Esophagus muscularis mucosa (tissue), 4 donors: Measurements from ENCODE around the gene PRKN. TPM values are rescaled to one million over a fixed set of nuclear protein-coding genes. Genes with fewer than 3 reads are reported as not detected.

Source experiments
- DNase-seq: peaks from one replicate; pipeline ENCODE4 v3.0.0-alpha.2; 2017; ENCODE audit errors: extremely low spot score
- H3K27ac ChIP-seq, 4 donors: fragments of 200-600 bp; sonication (generic); replicated peaks in 1 of 4; 1 replicate in 3 of 4; 2 replicates in 1 of 4; pipeline ENCODE4 v1.5.1; 2016 to 2019; ENCODE audit warnings: mild to moderate bottlenecking in 1 of 4
- H3K27me3 ChIP-seq, 4 donors: fragments of 200-600 bp; sonication (generic); one replicate each; pipeline versions ENCODE4 v1.5.1 to v1.6.0; 2016 to 2019
- H3K36me3 ChIP-seq, 4 donors: fragments of 200-600 bp; sonication (generic); one replicate each; pipeline ENCODE4 v1.5.1; 2016 to 2019
- H3K4me1 ChIP-seq, 4 donors: fragments of 200-600 bp; sonication (generic); one replicate each; pipeline ENCODE4 v1.5.1; 2016 to 2019
- H3K4me3 ChIP-seq, 4 donors: fragments of 200-600 bp; sonication (generic); 1 replicate in 2 of 4; 2 replicates in 2 of 4; pipeline ENCODE4 v1.5.1; 2016 to 2019; ENCODE audit warnings: mild to moderate bottlenecking in 4 of 4, moderate library complexity in 1 of 4
- H3K9me3 ChIP-seq, 4 donors: fragments of 200-600 bp; sonication (generic); 1 replicate in 3 of 4; 2 replicates in 1 of 4; pipeline ENCODE4 v1.5.1; 2016 to 2019
- EP300 ChIP-seq: sonication (generic); formaldehyde crosslinking; IDR thresholded peaks from one replicate; pipeline ENCODE4 v1.6.1; 2017; ENCODE audit warnings: antibody characterized with exemption
- POLR2A ChIP-seq: fragments of 450-650 bp; IDR thresholded peaks from one replicate; pipeline ENCODE4 v1.6.1; 2017; ENCODE audit warnings: antibody characterized with exemption, moderate library complexity, mild to moderate bottlenecking, low read depth
- POLR2AphosphoS5 ChIP-seq, 2 donors: sonication (generic); formaldehyde crosslinking; IDR thresholded peaks; one replicate each; pipeline ENCODE4 v1.6.1; 2017; ENCODE audit warnings: antibody characterized with exemption in 2 of 2
- WGBS: methylation state at CpG from one replicate; pipeline ENCODE4 v1.1.5; 2018; 5-methylcytosine and 5-hydroxymethylcytosine counted together
- intact Hi-C: fragments of 100-400 bp; cut with DNase I; formaldehyde crosslinking; loops from one replicate; pipeline ENCODE4 v1.15.1; 2023
- total RNA-seq, 4 donors: library from RNA; depleted of rRNA; stranded (reverse); fragments of >200 nt; gene quantifications; one replicate each; pipeline versions ENCODE4 v1.1.0 to v1.2.1, GENCODE V29; 2016
- TF ChIP-seq, protein P1 (sequence below), 3 experiments: fragments of 200-600 bp in 2 of 3; fragments of 450-650 bp in 1 of 3; sonication (generic) in 2 of 3; IDR thresholded peaks; one replicate each; pipeline ENCODE4 v1.5.1; 2017 to 2019; ENCODE audit warnings: antibody characterized with exemption in 3 of 3, mild to moderate bottlenecking in 2 of 3, moderate library complexity in 1 of 3

Gene PRKN
- total RNA-seq, 4 donors from 2014 or later: 9.6 to 14.5 (median 10.8) TPM

DNA sequence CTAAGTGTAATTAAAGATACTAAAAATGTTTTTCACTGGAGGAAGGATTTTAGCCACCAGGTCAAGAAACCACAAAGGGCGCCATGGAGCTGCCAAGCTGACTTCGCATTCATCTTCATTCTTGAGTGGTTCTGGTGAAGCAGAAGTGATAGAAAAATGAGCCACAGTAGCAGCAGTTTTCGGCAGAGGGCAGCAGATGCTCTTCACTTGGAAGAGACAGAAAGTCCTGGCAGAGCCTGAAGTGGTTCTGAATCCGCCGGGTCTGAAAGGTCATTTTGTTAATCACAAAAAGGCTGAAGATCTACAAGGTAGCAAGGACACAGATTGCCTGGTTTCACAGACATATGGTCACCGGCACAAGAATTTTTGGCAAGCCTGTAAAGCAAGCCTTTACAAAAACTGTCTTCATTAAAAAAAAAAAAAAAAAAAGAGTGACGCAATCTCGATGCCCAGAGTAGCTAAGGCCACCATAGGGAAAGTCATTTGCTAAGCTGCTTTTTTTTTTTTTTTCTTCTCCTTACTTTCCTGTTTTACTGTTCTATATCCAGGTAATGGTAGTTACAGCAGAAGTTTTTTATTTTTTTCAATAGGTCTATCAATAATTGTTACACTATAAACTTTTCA lies 1108.6 kb downstream of the PRKN start:
- Histone ChIP-seq H3K4me1 (peaks cover 0 to 17% (median 10%) of the 10 kb centered on the region in 4 donors), H3K27me3 (no peaks in the 10 kb centered on the region), H3K36me3 (no peaks in the 10 kb centered on the region), H3K27ac (no peak overlapping the region), H3K4me3 (no peak overlapping the region), H3K9me3 (no peaks in the 10 kb centered on the region)
- DNase-seq: no peak
- TF ChIP-seq, protein P1, sequence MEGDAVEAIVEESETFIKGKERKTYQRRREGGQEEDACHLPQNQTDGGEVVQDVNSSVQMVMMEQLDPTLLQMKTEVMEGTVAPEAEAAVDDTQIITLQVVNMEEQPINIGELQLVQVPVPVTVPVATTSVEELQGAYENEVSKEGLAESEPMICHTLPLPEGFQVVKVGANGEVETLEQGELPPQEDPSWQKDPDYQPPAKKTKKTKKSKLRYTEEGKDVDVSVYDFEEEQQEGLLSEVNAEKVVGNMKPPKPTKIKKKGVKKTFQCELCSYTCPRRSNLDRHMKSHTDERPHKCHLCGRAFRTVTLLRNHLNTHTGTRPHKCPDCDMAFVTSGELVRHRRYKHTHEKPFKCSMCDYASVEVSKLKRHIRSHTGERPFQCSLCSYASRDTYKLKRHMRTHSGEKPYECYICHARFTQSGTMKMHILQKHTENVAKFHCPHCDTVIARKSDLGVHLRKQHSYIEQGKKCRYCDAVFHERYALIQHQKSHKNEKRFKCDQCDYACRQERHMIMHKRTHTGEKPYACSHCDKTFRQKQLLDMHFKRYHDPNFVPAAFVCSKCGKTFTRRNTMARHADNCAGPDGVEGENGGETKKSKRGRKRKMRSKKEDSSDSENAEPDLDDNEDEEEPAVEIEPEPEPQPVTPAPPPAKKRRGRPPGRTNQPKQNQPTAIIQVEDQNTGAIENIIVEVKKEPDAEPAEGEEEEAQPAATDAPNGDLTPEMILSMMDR (IDR thresholded peaks at IDR 0.05): peak; percentile 18 to 43 (median 25)
- TF ChIP-seq POLR2AphosphoS5 (IDR thresholded peaks at IDR 0.05): no peak
- intact Hi-C loops: no loop called here
- 63% methylated on average over 8 of the region's 8 CpGs for WGBS

DNA sequence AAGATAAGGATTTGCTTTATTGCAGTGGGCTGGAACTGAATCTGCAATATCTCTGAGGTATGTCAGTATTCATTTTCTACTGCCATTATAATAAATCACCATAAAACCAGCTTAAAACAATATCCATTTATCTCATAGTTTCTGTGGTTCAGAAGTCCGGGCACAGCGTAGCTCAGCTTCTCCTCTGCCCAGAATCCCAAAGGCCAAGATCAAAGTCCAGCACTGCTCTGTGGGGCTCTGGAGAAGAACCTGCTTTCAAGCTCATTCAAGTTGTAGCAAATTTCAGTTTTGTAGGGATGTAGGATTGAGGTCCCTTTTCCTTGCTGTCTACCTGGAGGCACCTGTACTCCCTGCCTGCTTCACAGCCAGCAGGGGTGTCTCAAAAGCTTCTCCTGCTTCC lies 1113.9 kb downstream of the PRKN start:
- no peaks in the 10 kb centered on the region for H3K27me3 ChIP-seq
- H3K27ac ChIP-seq: no peak overlapping the region
- intact Hi-C loops: no loop called here
- H3K36me3 ChIP-seq: no peaks in the 10 kb centered on the region
- no peak overlapping the region for H3K4me3 ChIP-seq
- H3K9me3 ChIP-seq: peaks cover 0 to 7% (median 3%) of the 10 kb centered on the region in 4 donors
- H3K4me1 ChIP-seq: no peaks in the 10 kb centered on the region
- 91% methylated on average over 2 of the region's 2 CpGs for WGBS
- TF ChIP-seq POLR2AphosphoS5 (IDR thresholded peaks at IDR 0.05) (no peak), EP300 (no peak), POLR2A (no peak)
- TF ChIP-seq, protein P1 (IDR thresholded peaks at IDR 0.05): no peak
- DNase-seq: no peak

DNA sequence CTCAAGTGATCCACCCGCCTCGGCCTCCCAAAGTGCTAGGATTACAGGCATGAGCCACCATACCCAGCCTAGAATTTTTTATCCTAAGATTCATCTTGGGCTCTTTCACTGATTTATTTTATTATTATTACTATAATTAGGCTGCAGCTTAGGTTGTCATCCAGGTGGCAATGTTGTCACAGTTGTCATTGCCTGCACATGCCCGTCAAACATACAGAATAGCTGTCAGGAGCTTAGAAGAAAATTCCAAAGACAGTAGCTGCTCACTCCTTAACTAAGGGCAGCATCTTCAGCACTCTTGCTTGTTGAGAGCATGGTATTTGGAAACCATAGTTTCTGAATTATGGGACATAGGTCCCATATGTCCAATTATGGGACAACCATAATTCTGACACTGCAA lies 1118.8 kb downstream of the PRKN start:
- Histone ChIP-seq H3K4me1 (no peaks in the 10 kb centered on the region), H3K9me3 (peaks cover 0 to 7% (median 3%) of the 10 kb centered on the region in 4 donors), H3K27me3 (no peaks in the 10 kb centered on the region), H3K27ac (no peak overlapping the region), H3K36me3 (no peaks in the 10 kb centered on the region), H3K4me3 (no peak overlapping the region)
- DNase-seq: no peak
- TF ChIP-seq, protein P1 (IDR thresholded peaks at IDR 0.05): no peak
- TF ChIP-seq POLR2AphosphoS5 (IDR thresholded peaks at IDR 0.05): no peak
- TF ChIP-seq POLR2A: no peak
- no peak for TF ChIP-seq EP300
- 93% methylated on average over 3 of the region's 3 CpGs for WGBS
- intact Hi-C loops: no loop called here

DNA sequence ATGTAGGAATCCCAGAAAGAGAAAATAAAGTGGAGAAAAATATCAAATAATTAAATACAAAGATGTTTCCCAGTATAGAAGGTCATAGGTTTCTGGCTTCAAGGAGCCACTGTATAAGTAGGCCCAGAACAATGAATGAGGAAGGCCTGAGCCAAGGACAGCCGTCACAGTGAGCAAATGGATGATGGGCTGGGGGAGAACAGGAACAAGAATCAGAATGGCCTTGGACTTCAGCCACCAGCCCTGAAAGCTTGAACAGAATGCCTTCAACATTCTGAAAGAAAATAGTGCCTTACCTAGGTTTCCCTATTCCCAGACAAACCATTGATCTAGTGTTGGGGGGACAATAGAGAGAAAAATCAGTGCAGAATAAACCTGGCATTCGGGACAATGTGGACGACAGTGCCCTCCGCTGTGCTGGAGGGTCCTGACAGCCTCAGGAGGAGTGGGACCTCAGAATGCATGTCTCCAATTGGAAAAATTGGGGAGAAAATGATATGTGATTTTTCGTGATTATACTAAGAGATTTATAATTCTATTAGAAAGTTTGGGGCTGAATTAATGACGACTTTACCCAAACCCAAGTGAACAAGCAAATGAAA lies 1119.8 kb downstream of the PRKN start:
- Histone ChIP-seq H3K27ac (no peak overlapping the region), H3K36me3 (no peaks in the 10 kb centered on the region), H3K4me1 (no peaks in the 10 kb centered on the region), H3K9me3 (peaks cover 0 to 7% (median 3%) of the 10 kb centered on the region in 4 donors), H3K4me3 (no peak overlapping the region), H3K27me3 (no peaks in the 10 kb centered on the region)
- 87% methylated on average over 6 of the region's 6 CpGs for WGBS
- intact Hi-C loops: no loop called here
- TF ChIP-seq POLR2A (no peak), EP300 (no peak), POLR2AphosphoS5 (IDR thresholded peaks at IDR 0.05) (no peak)
- TF ChIP-seq, protein P1 (IDR thresholded peaks at IDR 0.05): no peak
- DNase-seq: no peak

DNA sequence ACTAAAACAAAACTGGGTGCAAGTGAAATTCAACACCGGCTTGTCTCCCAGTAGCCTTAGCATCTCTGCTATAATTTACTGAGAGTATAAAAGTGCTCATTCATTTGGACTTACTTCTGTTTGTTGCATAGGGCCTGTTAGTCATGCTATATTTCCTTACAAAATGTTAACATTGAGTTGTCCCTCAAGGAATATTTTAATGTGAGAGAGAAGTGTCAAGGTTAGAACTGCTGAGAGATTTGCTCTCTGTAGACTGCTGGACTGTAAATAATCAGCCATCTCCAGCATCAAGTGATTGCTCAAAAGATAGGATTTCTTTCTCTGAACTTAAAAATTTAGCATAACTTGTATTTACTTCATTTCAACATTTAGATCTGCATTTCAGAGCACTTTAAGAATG lies 1125.2 kb downstream of the PRKN start:
- intact Hi-C loops: no loop called here

More for the DNA sequence above, 1125.2 kb downstream of the PRKN start:
- H3K4me1 ChIP-seq: no peaks in the 10 kb centered on the region
- H3K36me3 ChIP-seq: no peaks in the 10 kb centered on the region
- no peaks in the 10 kb centered on the region for H3K27me3 ChIP-seq
- no peaks in the 10 kb centered on the region for H3K9me3 ChIP-seq
- no peak overlapping the region for H3K27ac ChIP-seq
- no peak overlapping the region for H3K4me3 ChIP-seq
- TF ChIP-seq POLR2A: no peak
- TF ChIP-seq EP300: no peak
- no peak for TF ChIP-seq POLR2AphosphoS5 (IDR thresholded peaks at IDR 0.05)
- TF ChIP-seq, protein P1 (IDR thresholded peaks at IDR 0.05): no peak
- no peak for DNase-seq
- WGBS: 94% methylated on average over 1 of the region's 1 CpG
